ENCODE measurements around the gene KCNMA1. TPM values are rescaled to one million over a fixed set of nuclear protein-coding genes. Genes with fewer than 3 reads are reported as not detected.

KCNMA1 gene
- total and polyA plus RNA-seq, 4 donors, result 36.2 to 95.0 (median 54.3) TPM

- Histone ChIP-seq H3K4me3 (ENCODE audit: low read depth, low read length) (no peak overlapping the region), H3K36me3 (ENCODE audit: control insufficient read depth, insufficient read depth, low read length) (no peaks in the 10 kb centered on the region), H3K27me3 (ENCODE audit: control insufficient read depth, insufficient read depth, low read length) (no peaks in the 10 kb centered on the region), H3K9me3 (ENCODE audit: control insufficient read depth, insufficient read depth, low read length) (no peaks in the 10 kb centered on the region), H3K27ac (ENCODE audit: low read depth, low read length) (no peak overlapping the region), H3K4me1 (ENCODE audit: control insufficient read depth, insufficient read depth, low read length) (no peaks in the 10 kb centered on the region)
- no peak for DNase-seq (ENCODE audit: low read depth in 4 of 6, low spot score in 6 of 6)
- 90% methylated on average over 2 of the region's 3 CpGs for WGBS (ENCODE audit: insufficient coverage)
Measured at GRCh38 chr10:76874896-76875295, 762.7 kb downstream of the KCNMA1 start.

- Histone ChIP-seq H3K4me3 (ENCODE audit: low read depth, low read length) (no peak overlapping the region), H3K27me3 (ENCODE audit: control insufficient read depth, insufficient read depth, low read length) (no peaks in the 10 kb centered on the region), H3K27ac (ENCODE audit: low read depth, low read length) (no peak overlapping the region), H3K9me3 (ENCODE audit: control insufficient read depth, insufficient read depth, low read length) (no peaks in the 10 kb centered on the region), H3K36me3 (ENCODE audit: control insufficient read depth, insufficient read depth, low read length) (no peaks in the 10 kb centered on the region), H3K4me1 (ENCODE audit: control insufficient read depth, insufficient read depth, low read length) (no peaks in the 10 kb centered on the region)
- peak in 1 of 6 donors; percentile 5 for DNase-seq (ENCODE audit: low read depth in 4 of 6, low spot score in 6 of 6)
- no CpG with 5 or more reads among the region's 1 CpG for WGBS (ENCODE audit: insufficient coverage)
Measured at GRCh38 chr10:76874176-76874575, 763.4 kb downstream of the KCNMA1 start.

- no peak overlapping the region for H3K27ac ChIP-seq (ENCODE audit: low read depth, low read length)
- no peak overlapping the region for H3K4me3 ChIP-seq (ENCODE audit: low read depth, low read length)
- no peaks in the 10 kb centered on the region for H3K36me3 ChIP-seq (ENCODE audit: control insufficient read depth, insufficient read depth, low read length)
- H3K9me3 ChIP-seq (ENCODE audit: control insufficient read depth, insufficient read depth, low read length), result no peaks in the 10 kb centered on the region
- H3K27me3 ChIP-seq (ENCODE audit: control insufficient read depth, insufficient read depth, low read length), result no peaks in the 10 kb centered on the region
- DNase-seq (ENCODE audit: low read depth in 4 of 6, low spot score in 6 of 6), result no peak
- WGBS (ENCODE audit: insufficient coverage), result 100% methylated on average over 2 of the region's 2 CpGs
- H3K4me1 ChIP-seq (ENCODE audit: control insufficient read depth, insufficient read depth, low read length), result no peaks in the 10 kb centered on the region
Measured at GRCh38 chr10:76871697-76872295, 765.8 kb downstream of the KCNMA1 start.

- no peaks in the 10 kb centered on the region for H3K4me1 ChIP-seq (ENCODE audit: control insufficient read depth, insufficient read depth, low read length)
- no peaks in the 10 kb centered on the region for H3K27me3 ChIP-seq (ENCODE audit: control insufficient read depth, insufficient read depth, low read length)
- H3K36me3 ChIP-seq (ENCODE audit: control insufficient read depth, insufficient read depth, low read length), result no peaks in the 10 kb centered on the region
- H3K9me3 ChIP-seq (ENCODE audit: control insufficient read depth, insufficient read depth, low read length), result no peaks in the 10 kb centered on the region
- no peak overlapping the region for H3K27ac ChIP-seq (ENCODE audit: low read depth, low read length)
- WGBS (ENCODE audit: insufficient coverage), result 91% methylated on average over 7 of the region's 10 CpGs
- no peak overlapping the region for H3K4me3 ChIP-seq (ENCODE audit: low read depth, low read length)
- no peak for DNase-seq (ENCODE audit: low read depth in 4 of 6, low spot score in 6 of 6)
Measured at GRCh38 chr10:76869931-76870330, 767.7 kb downstream of the KCNMA1 start.

GRCh38 chr10:76868098-76868977 is 769.3 kb downstream of the KCNMA1 start:
- DNase-seq (ENCODE audit: low read depth in 4 of 6, low spot score in 6 of 6), result peak in 2 of 6 donors; percentile 30 to 54
- H3K27ac ChIP-seq (ENCODE audit: low read depth, low read length), result no peak overlapping the region
- WGBS (ENCODE audit: insufficient coverage), result 100% methylated on average over 1 of the region's 4 CpGs

GRCh38 chr10:76866841-76867586 is 770.6 kb downstream of the KCNMA1 start:
- no peaks in the 10 kb centered on the region for H3K4me1 ChIP-seq (ENCODE audit: control insufficient read depth, insufficient read depth, low read length)
- no peak for DNase-seq (ENCODE audit: low read depth in 4 of 6, low spot score in 6 of 6)

More at GRCh38 chr10:76868098-76868977, 769.3 kb downstream of the KCNMA1 start:
- Histone ChIP-seq H3K27me3 (ENCODE audit: control insufficient read depth, insufficient read depth, low read length) (no peaks in the 10 kb centered on the region), H3K9me3 (ENCODE audit: control insufficient read depth, insufficient read depth, low read length) (no peaks in the 10 kb centered on the region), H3K4me1 (ENCODE audit: control insufficient read depth, insufficient read depth, low read length) (no peaks in the 10 kb centered on the region), H3K4me3 (ENCODE audit: low read depth, low read length) (no peak overlapping the region), H3K36me3 (ENCODE audit: control insufficient read depth, insufficient read depth, low read length) (no peaks in the 10 kb centered on the region)

GRCh38 chr10:76864922-76865321 is 772.7 kb downstream of the KCNMA1 start:
- no peaks in the 10 kb centered on the region for H3K36me3 ChIP-seq (ENCODE audit: control insufficient read depth, insufficient read depth, low read length)
- no peak for DNase-seq (ENCODE audit: low read depth in 4 of 6, low spot score in 6 of 6)
- H3K4me1 ChIP-seq (ENCODE audit: control insufficient read depth, insufficient read depth, low read length), result no peaks in the 10 kb centered on the region
- no peaks in the 10 kb centered on the region for H3K9me3 ChIP-seq (ENCODE audit: control insufficient read depth, insufficient read depth, low read length)
- no CpG with 5 or more reads among the region's 1 CpG for WGBS (ENCODE audit: insufficient coverage)
- H3K4me3 ChIP-seq (ENCODE audit: low read depth, low read length), result no peak overlapping the region
- H3K27me3 ChIP-seq (ENCODE audit: control insufficient read depth, insufficient read depth, low read length), result no peaks in the 10 kb centered on the region
- H3K27ac ChIP-seq (ENCODE audit: low read depth, low read length), result no peak overlapping the region

More at GRCh38 chr10:76866841-76867586, 770.6 kb downstream of the KCNMA1 start:
- 90% methylated on average over 2 of the region's 4 CpGs for WGBS (ENCODE audit: insufficient coverage)
- Histone ChIP-seq H3K27me3 (ENCODE audit: control insufficient read depth, insufficient read depth, low read length) (no peaks in the 10 kb centered on the region), H3K36me3 (ENCODE audit: control insufficient read depth, insufficient read depth, low read length) (no peaks in the 10 kb centered on the region), H3K9me3 (ENCODE audit: control insufficient read depth, insufficient read depth, low read length) (no peaks in the 10 kb centered on the region), H3K4me3 (ENCODE audit: low read depth, low read length) (no peak overlapping the region), H3K27ac (ENCODE audit: low read depth, low read length) (no peak overlapping the region)

GRCh38 chr10:76858721-76859120 is 778.9 kb downstream of the KCNMA1 start:
- Histone ChIP-seq H3K27ac (ENCODE audit: low read depth, low read length) (no peak overlapping the region), H3K36me3 (ENCODE audit: control insufficient read depth, insufficient read depth, low read length) (no peaks in the 10 kb centered on the region), H3K4me1 (ENCODE audit: control insufficient read depth, insufficient read depth, low read length) (no peaks in the 10 kb centered on the region), H3K27me3 (ENCODE audit: control insufficient read depth, insufficient read depth, low read length) (no peaks in the 10 kb centered on the region), H3K4me3 (ENCODE audit: low read depth, low read length) (no peak overlapping the region), H3K9me3 (ENCODE audit: control insufficient read depth, insufficient read depth, low read length) (no peaks in the 10 kb centered on the region)
- no peak for DNase-seq (ENCODE audit: low read depth in 4 of 6, low spot score in 6 of 6)
- no CpG with 5 or more reads among the region's 1 CpG for WGBS (ENCODE audit: insufficient coverage)

- no peaks in the 10 kb centered on the region for H3K4me1 ChIP-seq (ENCODE audit: control insufficient read depth, insufficient read depth, low read length)
- H3K9me3 ChIP-seq (ENCODE audit: control insufficient read depth, insufficient read depth, low read length), result no peaks in the 10 kb centered on the region
- no peaks in the 10 kb centered on the region for H3K27me3 ChIP-seq (ENCODE audit: control insufficient read depth, insufficient read depth, low read length)
- no peak overlapping the region for H3K27ac ChIP-seq (ENCODE audit: low read depth, low read length)
- no peaks in the 10 kb centered on the region for H3K36me3 ChIP-seq (ENCODE audit: control insufficient read depth, insufficient read depth, low read length)
- peak in 1 of 6 donors; percentile 58 for DNase-seq (ENCODE audit: low read depth in 4 of 6, low spot score in 6 of 6)
- no peak overlapping the region for H3K4me3 ChIP-seq (ENCODE audit: low read depth, low read length)
- WGBS (ENCODE audit: insufficient coverage), result 33% methylated on average over 2 of the region's 8 CpGs
Measured at GRCh38 chr10:76840802-76841201, 796.8 kb downstream of the KCNMA1 start.

All from spinal cord (tissue), 10 donors.